Esophagus muscularis mucosa (tissue), 4 donors: ENCODE data around the gene PARD3B. TPM values are rescaled to one million over a fixed set of nuclear protein-coding genes. Genes with fewer than 3 reads are reported as not detected.

Experiments
- DNase-seq: peaks from one replicate; pipeline ENCODE4 v3.0.0-alpha.2; 2017; ENCODE audit errors: extremely low spot score
- H3K27ac ChIP-seq, 4 donors: fragments of 200-600 bp; sonication (generic); replicated peaks in 1 of 4; 1 replicate in 3 of 4; 2 replicates in 1 of 4; pipeline ENCODE4 v1.5.1; 2016 to 2019; ENCODE audit warnings: mild to moderate bottlenecking in 1 of 4
- H3K27me3 ChIP-seq, 4 donors: fragments of 200-600 bp; sonication (generic); one replicate each; pipeline versions ENCODE4 v1.5.1 to v1.6.0; 2016 to 2019
- H3K36me3 ChIP-seq, 4 donors: fragments of 200-600 bp; sonication (generic); one replicate each; pipeline ENCODE4 v1.5.1; 2016 to 2019
- H3K4me1 ChIP-seq, 4 donors: fragments of 200-600 bp; sonication (generic); one replicate each; pipeline ENCODE4 v1.5.1; 2016 to 2019
- H3K4me3 ChIP-seq, 4 donors: fragments of 200-600 bp; sonication (generic); 1 replicate in 2 of 4; 2 replicates in 2 of 4; pipeline ENCODE4 v1.5.1; 2016 to 2019; ENCODE audit warnings: mild to moderate bottlenecking in 4 of 4, moderate library complexity in 1 of 4
- H3K9me3 ChIP-seq, 4 donors: fragments of 200-600 bp; sonication (generic); 1 replicate in 3 of 4; 2 replicates in 1 of 4; pipeline ENCODE4 v1.5.1; 2016 to 2019
- EP300 ChIP-seq: sonication (generic); formaldehyde crosslinking; IDR thresholded peaks from one replicate; pipeline ENCODE4 v1.6.1; 2017; ENCODE audit warnings: antibody characterized with exemption
- POLR2A ChIP-seq: fragments of 450-650 bp; IDR thresholded peaks from one replicate; pipeline ENCODE4 v1.6.1; 2017; ENCODE audit warnings: antibody characterized with exemption, moderate library complexity, mild to moderate bottlenecking, low read depth
- POLR2AphosphoS5 ChIP-seq, 2 donors: sonication (generic); formaldehyde crosslinking; IDR thresholded peaks; one replicate each; pipeline ENCODE4 v1.6.1; 2017; ENCODE audit warnings: antibody characterized with exemption in 2 of 2
- WGBS: methylation state at CpG from one replicate; pipeline ENCODE4 v1.1.5; 2018; 5-methylcytosine and 5-hydroxymethylcytosine counted together
- intact Hi-C: fragments of 100-400 bp; cut with DNase I; formaldehyde crosslinking; loops from one replicate; pipeline ENCODE4 v1.15.1; 2023
- total RNA-seq, 4 donors: library from RNA; depleted of rRNA; stranded (reverse); fragments of >200 nt; gene quantifications; one replicate each; pipeline versions ENCODE4 v1.1.0 to v1.2.1, GENCODE V29; 2016
- TF ChIP-seq, protein P1 (sequence below), 3 experiments: fragments of 200-600 bp in 2 of 3; fragments of 450-650 bp in 1 of 3; sonication (generic) in 2 of 3; IDR thresholded peaks; one replicate each; pipeline ENCODE4 v1.5.1; 2017 to 2019; ENCODE audit warnings: antibody characterized with exemption in 3 of 3, mild to moderate bottlenecking in 2 of 3, moderate library complexity in 1 of 3

Gene PARD3B
- total RNA-seq, 4 donors from 2014 or later = 24.2 to 40.8 (median 32.5) TPM

DNA sequence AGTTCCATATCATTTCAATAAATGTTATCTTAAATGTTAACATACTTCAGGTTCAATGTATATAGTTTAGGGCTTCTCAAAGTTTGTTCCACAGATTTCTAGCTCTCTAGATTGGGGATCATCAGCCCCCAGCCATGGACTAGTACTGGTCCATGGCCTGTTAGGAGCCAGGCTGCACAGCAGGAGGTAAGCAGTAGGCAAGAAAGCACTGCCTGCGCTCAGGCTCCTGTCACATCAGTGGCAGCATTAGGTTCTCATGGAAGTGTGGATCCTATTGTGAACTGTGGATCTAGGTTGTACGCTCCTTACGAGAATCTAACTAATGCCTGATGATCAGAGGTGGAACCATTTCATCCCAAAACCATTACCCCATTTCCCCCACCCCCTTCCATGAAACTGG is 531.1 kb downstream of the PARD3B start:
- Histone ChIP-seq H3K4me3 (no peak overlapping the region), H3K27ac (no peak overlapping the region), H3K9me3 (no peaks in the 10 kb centered on the region), H3K36me3 (no peaks in the 10 kb centered on the region), H3K27me3 (no peaks in the 10 kb centered on the region), H3K4me1 (no peaks in the 10 kb centered on the region)
- WGBS = 100% methylated on average over 1 of the region's 3 CpGs
- TF ChIP-seq EP300 (no peak), POLR2A (no peak), POLR2AphosphoS5 (IDR thresholded peaks at IDR 0.05) (no peak)
- TF ChIP-seq, protein P1, sequence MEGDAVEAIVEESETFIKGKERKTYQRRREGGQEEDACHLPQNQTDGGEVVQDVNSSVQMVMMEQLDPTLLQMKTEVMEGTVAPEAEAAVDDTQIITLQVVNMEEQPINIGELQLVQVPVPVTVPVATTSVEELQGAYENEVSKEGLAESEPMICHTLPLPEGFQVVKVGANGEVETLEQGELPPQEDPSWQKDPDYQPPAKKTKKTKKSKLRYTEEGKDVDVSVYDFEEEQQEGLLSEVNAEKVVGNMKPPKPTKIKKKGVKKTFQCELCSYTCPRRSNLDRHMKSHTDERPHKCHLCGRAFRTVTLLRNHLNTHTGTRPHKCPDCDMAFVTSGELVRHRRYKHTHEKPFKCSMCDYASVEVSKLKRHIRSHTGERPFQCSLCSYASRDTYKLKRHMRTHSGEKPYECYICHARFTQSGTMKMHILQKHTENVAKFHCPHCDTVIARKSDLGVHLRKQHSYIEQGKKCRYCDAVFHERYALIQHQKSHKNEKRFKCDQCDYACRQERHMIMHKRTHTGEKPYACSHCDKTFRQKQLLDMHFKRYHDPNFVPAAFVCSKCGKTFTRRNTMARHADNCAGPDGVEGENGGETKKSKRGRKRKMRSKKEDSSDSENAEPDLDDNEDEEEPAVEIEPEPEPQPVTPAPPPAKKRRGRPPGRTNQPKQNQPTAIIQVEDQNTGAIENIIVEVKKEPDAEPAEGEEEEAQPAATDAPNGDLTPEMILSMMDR (IDR thresholded peaks at IDR 0.05) = no peak
- DNase-seq = no peak
- intact Hi-C loops = no loop called here

DNA sequence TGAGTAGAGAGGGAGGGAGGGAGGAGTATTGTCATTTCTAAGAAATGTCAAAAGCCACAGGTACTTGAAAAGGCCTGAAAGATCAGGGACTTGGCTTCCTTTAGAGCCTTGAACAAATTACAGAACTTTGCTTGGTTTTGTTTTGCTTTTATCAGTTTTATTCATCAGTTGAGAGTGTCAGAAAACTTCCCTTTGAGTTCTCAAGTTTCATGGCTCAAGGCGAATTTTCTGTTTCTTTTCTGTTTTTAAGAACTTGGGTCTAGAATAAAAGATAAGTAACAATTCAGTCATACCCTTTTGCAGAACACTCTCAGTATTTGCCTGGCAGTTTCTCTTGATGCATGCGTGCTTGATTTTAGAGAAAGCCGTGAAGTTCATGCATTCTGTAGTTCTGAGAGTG is 531.9 kb downstream of the PARD3B start:
- Histone ChIP-seq H3K27ac (no peak overlapping the region), H3K4me1 (no peaks in the 10 kb centered on the region), H3K9me3 (no peaks in the 10 kb centered on the region), H3K27me3 (no peaks in the 10 kb centered on the region), H3K4me3 (no peak overlapping the region), H3K36me3 (no peaks in the 10 kb centered on the region)
- DNase-seq = no peak
- WGBS = 69% methylated on average over 3 of the region's 3 CpGs
- TF ChIP-seq, protein P1 (IDR thresholded peaks at IDR 0.05) = no peak
- TF ChIP-seq POLR2AphosphoS5 (IDR thresholded peaks at IDR 0.05) = no peak
- intact Hi-C loops = no loop called here

DNA sequence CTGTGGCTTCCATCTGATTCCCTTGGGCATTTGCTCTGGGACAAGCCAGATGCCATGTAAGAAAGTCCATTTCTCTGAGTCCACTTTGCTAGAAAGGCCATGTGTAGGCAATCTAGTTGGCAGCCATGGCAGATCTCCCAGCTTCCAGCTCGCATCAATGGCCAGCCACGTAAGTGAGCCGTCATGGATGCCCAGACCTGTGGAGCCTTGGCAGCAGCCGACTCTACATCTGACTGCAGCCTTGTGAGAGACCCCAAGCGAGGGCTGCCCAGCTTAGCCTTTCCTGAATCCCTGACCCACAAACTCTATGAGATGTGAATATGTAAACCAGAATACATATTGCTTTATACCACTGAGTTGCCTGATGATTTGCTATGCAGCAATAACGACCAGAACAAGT is 533.5 kb downstream of the PARD3B start:
- Histone ChIP-seq H3K27ac (no peak overlapping the region), H3K4me3 (no peak overlapping the region), H3K4me1 (no peaks in the 10 kb centered on the region), H3K9me3 (no peaks in the 10 kb centered on the region), H3K27me3 (no peaks in the 10 kb centered on the region), H3K36me3 (no peaks in the 10 kb centered on the region)
- intact Hi-C loops = no loop called here
- DNase-seq = no peak
- WGBS = 95% methylated on average over 6 of the region's 6 CpGs
- TF ChIP-seq POLR2A (no peak), POLR2AphosphoS5 (IDR thresholded peaks at IDR 0.05) (no peak), EP300 (no peak)
- TF ChIP-seq, protein P1 (IDR thresholded peaks at IDR 0.05) = no peak

DNA sequence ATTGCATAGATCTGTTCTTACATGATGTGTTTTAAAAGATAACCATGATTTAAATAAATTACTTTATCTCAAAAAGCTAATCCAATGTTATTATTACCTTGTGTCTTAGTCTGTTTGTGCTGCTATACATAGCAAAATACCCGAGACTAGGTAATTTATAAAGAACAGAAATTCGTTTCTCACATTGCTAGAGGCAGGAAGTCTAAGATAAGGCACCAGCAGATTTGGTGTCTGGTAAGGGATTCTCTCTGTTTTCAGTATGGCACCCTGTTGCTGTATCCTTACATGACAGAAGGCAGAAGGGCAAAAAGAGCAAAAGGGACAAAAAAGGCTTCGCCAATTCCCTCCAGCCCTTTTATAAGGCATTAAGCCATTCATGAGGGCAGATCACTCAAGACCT is 533.9 kb downstream of the PARD3B start:
- intact Hi-C loops = no loop called here
- WGBS = 92% methylated on average over 3 of the region's 3 CpGs

DNA sequence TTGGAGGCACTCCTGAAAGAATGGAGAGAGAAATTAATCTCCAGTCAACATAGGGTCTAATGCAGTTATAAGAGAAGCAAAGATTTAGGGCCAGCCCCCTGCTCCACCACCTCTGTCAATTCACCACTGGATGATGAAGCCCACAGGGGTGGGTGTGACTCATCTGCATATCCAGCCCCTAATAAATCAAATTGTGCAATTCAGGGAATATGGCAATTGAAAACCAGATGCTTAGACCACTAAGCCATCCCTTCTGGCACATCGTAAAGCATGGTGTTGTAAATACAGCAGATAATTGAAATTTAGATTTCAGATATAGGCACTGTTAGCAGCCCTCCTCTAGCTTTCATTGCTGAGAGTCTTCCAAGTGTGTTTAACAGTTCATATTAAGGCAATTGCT is 541.4 kb downstream of the PARD3B start:
- intact Hi-C loops = no loop called here
- Histone ChIP-seq H3K4me1 (peaks cover 0 to 11% (median 0%) of the 10 kb centered on the region in 4 donors), H3K36me3 (no peaks in the 10 kb centered on the region), H3K9me3 (no peaks in the 10 kb centered on the region), H3K4me3 (no peak overlapping the region), H3K27me3 (no peaks in the 10 kb centered on the region), H3K27ac (no peak overlapping the region)
- TF ChIP-seq, protein P1 (IDR thresholded peaks at IDR 0.05) = no peak
- TF ChIP-seq EP300 (no peak), POLR2AphosphoS5 (IDR thresholded peaks at IDR 0.05) (no peak), POLR2A (no peak)
- DNase-seq = no peak
- WGBS = 88% methylated on average over 1 of the region's 1 CpG

More for the DNA sequence above, 533.9 kb downstream of the PARD3B start:
- Histone ChIP-seq H3K27ac (no peak overlapping the region), H3K27me3 (no peaks in the 10 kb centered on the region), H3K4me1 (no peaks in the 10 kb centered on the region), H3K36me3 (no peaks in the 10 kb centered on the region), H3K9me3 (no peaks in the 10 kb centered on the region), H3K4me3 (no peak overlapping the region)
- no peak for TF ChIP-seq POLR2AphosphoS5 (IDR thresholded peaks at IDR 0.05)
- TF ChIP-seq POLR2A = no peak
- TF ChIP-seq, protein P1 (IDR thresholded peaks at IDR 0.05) = no peak
- no peak for TF ChIP-seq EP300
- no peak for DNase-seq
